Esophagus muscularis mucosa (tissue), 4 donors: Measurements from ENCODE around the gene PLAGL2.

Source experiments
- EP300 ChIP-seq: sonication (generic); formaldehyde crosslinking; IDR thresholded peaks from one replicate; pipeline ENCODE4 v1.6.1; 2017; ENCODE audit warnings: antibody characterized with exemption
- POLR2A ChIP-seq: fragments of 450-650 bp; IDR thresholded peaks from one replicate; pipeline ENCODE4 v1.6.1; 2017; ENCODE audit warnings: antibody characterized with exemption, moderate library complexity, mild to moderate bottlenecking, low read depth
- POLR2AphosphoS5 ChIP-seq, 2 donors: sonication (generic); formaldehyde crosslinking; IDR thresholded peaks; one replicate each; pipeline ENCODE4 v1.6.1; 2017; ENCODE audit warnings: antibody characterized with exemption in 2 of 2
- TF ChIP-seq, protein P1 (sequence below), 3 experiments: fragments of 200-600 bp in 2 of 3; fragments of 450-650 bp in 1 of 3; sonication (generic) in 2 of 3; IDR thresholded peaks; one replicate each; pipeline ENCODE4 v1.5.1; 2017 to 2019; ENCODE audit warnings: antibody characterized with exemption in 3 of 3, mild to moderate bottlenecking in 2 of 3, moderate library complexity in 1 of 3

DNA sequence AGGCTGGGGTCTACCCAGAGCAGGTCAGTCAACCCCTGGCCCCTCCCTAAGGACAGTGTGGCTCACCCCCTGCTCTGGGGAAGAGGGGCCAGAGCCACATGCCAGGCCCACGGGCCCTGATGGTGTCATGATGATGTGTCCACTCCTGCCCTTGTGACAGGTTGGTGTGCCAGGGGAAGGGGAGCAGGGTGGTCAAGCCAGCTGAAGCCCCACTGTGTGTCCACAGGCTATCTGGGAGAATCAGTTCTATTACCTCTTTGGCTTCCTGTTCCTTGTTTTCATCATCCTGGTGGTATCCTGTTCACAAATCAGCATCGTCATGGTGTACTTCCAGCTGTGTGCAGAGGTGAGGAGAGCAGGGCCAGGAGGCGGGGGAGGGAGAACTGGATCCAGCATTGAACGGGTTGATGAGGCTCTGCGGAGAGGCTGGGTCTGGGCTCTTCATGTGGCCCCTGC lies 47.7 kb downstream of the PLAGL2 start:
- no peak for TF ChIP-seq POLR2AphosphoS5 (IDR thresholded peaks at IDR 0.05)
- TF ChIP-seq, protein P1, sequence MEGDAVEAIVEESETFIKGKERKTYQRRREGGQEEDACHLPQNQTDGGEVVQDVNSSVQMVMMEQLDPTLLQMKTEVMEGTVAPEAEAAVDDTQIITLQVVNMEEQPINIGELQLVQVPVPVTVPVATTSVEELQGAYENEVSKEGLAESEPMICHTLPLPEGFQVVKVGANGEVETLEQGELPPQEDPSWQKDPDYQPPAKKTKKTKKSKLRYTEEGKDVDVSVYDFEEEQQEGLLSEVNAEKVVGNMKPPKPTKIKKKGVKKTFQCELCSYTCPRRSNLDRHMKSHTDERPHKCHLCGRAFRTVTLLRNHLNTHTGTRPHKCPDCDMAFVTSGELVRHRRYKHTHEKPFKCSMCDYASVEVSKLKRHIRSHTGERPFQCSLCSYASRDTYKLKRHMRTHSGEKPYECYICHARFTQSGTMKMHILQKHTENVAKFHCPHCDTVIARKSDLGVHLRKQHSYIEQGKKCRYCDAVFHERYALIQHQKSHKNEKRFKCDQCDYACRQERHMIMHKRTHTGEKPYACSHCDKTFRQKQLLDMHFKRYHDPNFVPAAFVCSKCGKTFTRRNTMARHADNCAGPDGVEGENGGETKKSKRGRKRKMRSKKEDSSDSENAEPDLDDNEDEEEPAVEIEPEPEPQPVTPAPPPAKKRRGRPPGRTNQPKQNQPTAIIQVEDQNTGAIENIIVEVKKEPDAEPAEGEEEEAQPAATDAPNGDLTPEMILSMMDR (IDR thresholded peaks at IDR 0.05) = no peak
- TF ChIP-seq POLR2A = no peak
- TF ChIP-seq EP300 = no peak
